H9 (cell line): ENCODE data around the gene IPP. TPM values are rescaled to one million over a fixed set of nuclear protein-coding genes. Genes with fewer than 3 reads are reported as not detected.

ENCODE experiments used
- DNase-seq: peaks from one replicate; pipeline ENCODE4 v3.0.0-alpha.2; 2017
- H2AFZ ChIP-seq: one replicate; pipeline ENCODE4 v1.6.1; 2013; ENCODE audit warnings: mild to moderate bottlenecking, low read length, control low read depth, moderate library complexity
- H2AK5ac ChIP-seq: 2 replicates; pipeline ENCODE4 v1.6.1; 2013; ENCODE audit warnings: low read length, control low read depth, mixed read lengths; ENCODE audit not compliant: insufficient read length
- H2BK120ac ChIP-seq: one replicate; pipeline ENCODE4 v1.6.1; 2013; ENCODE audit warnings: low read depth, mild to moderate bottlenecking, low read length, control low read depth, inconsistent platforms; ENCODE audit not compliant: poor library complexity, severe bottlenecking
- H2BK12ac ChIP-seq: 2 replicates; pipeline ENCODE4 v1.6.1; 2013; ENCODE audit warnings: low read length, control low read depth, mixed read lengths, low read depth; ENCODE audit not compliant: insufficient read length
- H2BK15ac ChIP-seq: 2 replicates; pipeline ENCODE4 v1.6.1; 2013; ENCODE audit warnings: low read depth, low read length, control low read depth
- H2BK20ac ChIP-seq: one replicate; pipeline ENCODE4 v1.6.1; 2013; ENCODE audit warnings: low read depth, mild to moderate bottlenecking, low read length, control low read depth, inconsistent platforms; ENCODE audit not compliant: poor library complexity, severe bottlenecking
- H2BK5ac ChIP-seq: 2 replicates; pipeline ENCODE4 v1.6.1; 2013; ENCODE audit warnings: low read length, control low read depth, mixed read lengths; ENCODE audit not compliant: insufficient read length
- H3K14ac ChIP-seq: 2 replicates; pipeline ENCODE4 v1.6.1; 2013; ENCODE audit warnings: low read length, control low read depth; ENCODE audit not compliant: insufficient read depth
- H3K18ac ChIP-seq: 2 replicates; pipeline ENCODE4 v1.6.1; 2013; ENCODE audit warnings: low read depth, mild to moderate bottlenecking, mixed read lengths, low read length, control low read depth; ENCODE audit not compliant: insufficient read length
- H3K23ac ChIP-seq: 2 replicates; pipeline ENCODE4 v1.6.1; 2013; ENCODE audit warnings: low read length, control low read depth, mixed read lengths, low read depth; ENCODE audit not compliant: insufficient read length
- H3K23me2 ChIP-seq: 2 replicates; pipeline ENCODE4 v1.6.1; 2013; ENCODE audit warnings: low read depth, mild to moderate bottlenecking, mixed read lengths, low read length, control low read depth; ENCODE audit not compliant: insufficient read length, poor library complexity, severe bottlenecking
- H3K27ac ChIP-seq: 2 replicates; pipeline ENCODE4 v1.5.1; 2013; ENCODE audit warnings: low read length, control low read depth, mixed read lengths, low read depth; ENCODE audit not compliant: insufficient read length
- H3K27me3 ChIP-seq: 2 replicates; pipeline ENCODE4 v1.6.1; 2013; ENCODE audit warnings: low read length, control low read depth, inconsistent platforms; ENCODE audit not compliant: insufficient read depth
- H3K4ac ChIP-seq: 2 replicates; pipeline ENCODE4 v1.6.1; 2013; ENCODE audit warnings: low read depth, mild to moderate bottlenecking, control low read depth, inconsistent platforms, low read length, moderate library complexity
- H3K4me1 ChIP-seq: 2 replicates; pipeline ENCODE4 v1.6.1; 2013; ENCODE audit warnings: low read length, control low read depth, inconsistent platforms; ENCODE audit not compliant: insufficient read depth
- H3K4me2 ChIP-seq: 2 replicates; pipeline ENCODE4 v1.6.1; 2013; ENCODE audit warnings: low read length, control low read depth, mixed read lengths; ENCODE audit not compliant: insufficient read length, insufficient read depth
- H3K56ac ChIP-seq: 2 replicates; pipeline ENCODE4 v1.6.1; 2013; ENCODE audit warnings: low read depth, mild to moderate bottlenecking, mixed read lengths, low read length, control low read depth; ENCODE audit not compliant: insufficient read length
- H3K79me1 ChIP-seq: 2 replicates; pipeline ENCODE4 v1.6.1; 2013; ENCODE audit warnings: low read depth, mild to moderate bottlenecking, moderate library complexity, low read length, control low read depth, inconsistent platforms; ENCODE audit not compliant: insufficient read depth, poor library complexity, severe bottlenecking
- H3K79me2 ChIP-seq: 2 replicates; pipeline ENCODE4 v1.6.1; 2013; ENCODE audit warnings: low read length, control low read depth, inconsistent platforms; ENCODE audit not compliant: insufficient read depth
- H3K9ac ChIP-seq: 2 replicates; pipeline ENCODE4 v1.6.1; 2013; ENCODE audit warnings: low read length, control low read depth, mixed read lengths; ENCODE audit not compliant: insufficient read length; ENCODE audit errors: extremely low read depth
- H3K9me3 ChIP-seq: one replicate; pipeline ENCODE4 v1.6.1; 2013; ENCODE audit warnings: low read depth, low read length, inconsistent platforms; ENCODE audit not compliant: control insufficient read depth
- H3T11ph ChIP-seq: one replicate; pipeline ENCODE4 v1.6.1; 2013; ENCODE audit warnings: mild to moderate bottlenecking, low read length, control low read depth, inconsistent platforms
- H4K20me1 ChIP-seq: one replicate; pipeline ENCODE4 v1.6.1; 2013; ENCODE audit not compliant: control insufficient read depth, insufficient read length, insufficient read depth
- H4K5ac ChIP-seq: 2 replicates; pipeline ENCODE4 v1.6.1; 2013; ENCODE audit warnings: low read depth, mild to moderate bottlenecking, mixed read lengths, low read length, control low read depth; ENCODE audit not compliant: insufficient read length
- H4K8ac ChIP-seq: replicated peaks from 2 replicates; pipeline ENCODE4 v1.6.1; 2013; ENCODE audit warnings: low read length, control low read depth, mixed read lengths, low read depth; ENCODE audit not compliant: insufficient read length
- H4K91ac ChIP-seq: 2 replicates; pipeline ENCODE4 v1.6.1; 2013; ENCODE audit warnings: low read depth, mild to moderate bottlenecking, moderate library complexity, mixed read lengths, low read length, control low read depth; ENCODE audit not compliant: insufficient read length
- H3K27ac Mint-ChIP-seq, 3 experiments: 2 replicates in 2 of 3; 3 replicates in 1 of 3; pipeline ENCODE4 v1.8.0; 2020 to 2021; ENCODE audit warnings: mixed read lengths in 3 of 3, mild to moderate bottlenecking in 1 of 3, moderate library complexity in 1 of 3
- H3K27me3 Mint-ChIP-seq: 2 replicates; pipeline ENCODE4 v1.8.0; 2021; ENCODE audit warnings: low read depth, mild to moderate bottlenecking, moderate library complexity, mixed read lengths
- H3K36me3 Mint-ChIP-seq, 3 experiments: 2 replicates in 2 of 3; 3 replicates in 1 of 3; pipeline ENCODE4 v1.8.0; 2020 to 2021; ENCODE audit warnings: low read depth in 3 of 3, mixed read lengths in 3 of 3; ENCODE audit not compliant: insufficient read depth in 1 of 3
- H3K4me1 Mint-ChIP-seq, 2 experiments: 2 replicates each; pipeline ENCODE4 v1.8.0; 2020; ENCODE audit warnings: mixed read lengths in 2 of 2
- H3K4me3 Mint-ChIP-seq, 2 experiments: 2 replicates in 1 of 2; 3 replicates in 1 of 2; pipeline ENCODE4 v1.8.0; 2020 to 2021; ENCODE audit warnings: mild to moderate bottlenecking in 2 of 2, mixed read lengths in 2 of 2, moderate library complexity in 1 of 2
- H3K9me3 Mint-ChIP-seq, 2 experiments: 2 replicates in 1 of 2; 3 replicates in 1 of 2; pipeline ENCODE4 v1.8.0; 2020; ENCODE audit warnings: mild to moderate bottlenecking in 2 of 2, mixed read lengths in 2 of 2, moderate library complexity in 1 of 2
- WGBS: extraction: QIAGEN DNeasy Blood & Tissue Kit; methylation state at CpG from one replicate; pipeline ENCODE4 v1.1.7; 2013; ENCODE audit warnings: missing lambda C conversion rate, low lambda C conversion rate, mixed read lengths; ENCODE audit not compliant: insufficient read length; ENCODE audit errors: extremely low coverage; 5-methylcytosine and 5-hydroxymethylcytosine counted together
- total RNA-seq: library from RNA; stranded (reverse); gene quantifications from 2 replicates; pipeline ENCODE4 v1.2.1, GENCODE V29; 2021
- TF ChIP-seq, protein P1 (sequence below): fragments of 200-600 bp; sonication (generic); conservative IDR thresholded peaks from 3 replicates; pipeline ENCODE4 v1.8.0; 2021; ENCODE audit warnings: antibody characterized with exemption, mild to moderate bottlenecking

Gene IPP
- total RNA-seq, 1 experiment from 2014 or later, result 6.3 TPM

DNA sequence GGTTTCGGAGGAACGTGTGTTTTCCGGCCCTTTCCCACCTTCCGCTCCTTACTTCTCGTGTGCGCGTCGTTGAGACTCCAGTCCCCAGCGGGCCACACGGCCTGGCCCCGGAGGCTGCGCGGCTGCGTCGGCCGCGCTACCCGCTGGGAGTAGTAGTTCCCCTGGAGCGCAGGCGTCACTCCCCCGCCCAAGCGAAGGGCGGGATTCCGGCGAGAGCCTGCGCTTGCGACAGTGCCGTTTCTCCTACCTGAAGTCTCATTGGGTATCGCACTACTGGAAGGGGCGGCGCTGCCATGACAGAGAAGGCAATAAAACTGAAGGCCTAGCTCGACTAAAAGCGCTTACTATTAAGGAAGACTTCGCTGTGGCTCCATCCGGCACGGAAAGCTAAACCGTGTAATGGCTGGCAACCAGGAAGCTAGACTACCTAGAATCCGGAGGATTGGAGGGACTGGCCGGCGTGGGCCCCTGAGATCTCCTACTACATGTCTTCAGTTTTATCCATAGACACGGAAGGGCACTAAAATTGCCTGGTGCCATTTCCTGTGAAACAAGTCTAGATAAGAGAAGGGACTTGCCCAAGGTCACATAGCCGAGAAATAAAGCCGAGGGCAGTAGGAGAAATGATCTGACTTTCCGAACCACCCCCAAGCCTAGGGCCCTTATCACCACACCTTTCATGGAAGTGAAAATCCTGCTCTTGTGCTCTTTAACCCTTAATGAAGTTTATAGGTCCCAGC lies 63.3 kb downstream of the IPP start:
- peak; percentile 98 for DNase-seq
- Histone ChIP-seq H4K5ac (no peak overlapping the region), H3K23me2 (peaks cover 10% of the 10 kb centered on the region), H2BK12ac (peak overlapping the region; percentile 17), H4K20me1 (no peaks in the 10 kb centered on the region), H3T11ph (no peak overlapping the region), H3K9ac (peak overlapping the region; percentile 88), H3K79me2 (peaks cover 27% of the 10 kb centered on the region; the same call in 1 of the 2 replicates), H2AFZ (no peak overlapping the region), H3K14ac (peak overlapping the region; percentile 65), H3K56ac (no peak overlapping the region), H4K8ac (no peak overlapping the region), H2BK15ac (no peak overlapping the region), H3K18ac (peak overlapping the region; percentile 78), H3K4me2 (peak overlapping the region; percentile 92), H3K79me1 (no peaks in the 10 kb centered on the region), H3K4ac (no peak overlapping the region), H2BK5ac (no peak overlapping the region), H3K23ac (no peak overlapping the region), H3K4me1 (peaks cover 2% of the 10 kb centered on the region; the same call in 1 of the 2 replicates), H2BK120ac (no peak overlapping the region), H3K27me3 (no peaks in the 10 kb centered on the region), H2BK20ac (no peak overlapping the region), H3K9me3 (no peaks in the 10 kb centered on the region), H2AK5ac (no peak overlapping the region), H4K91ac (no peak overlapping the region), H3K27ac (peak overlapping the region; percentile 84)
- peaks cover 2 to 23% (median 17%) of the 10 kb centered on the region in 3 experiments; a peak in 6 of 7 replicates for H3K36me3 Mint-ChIP-seq
- H3K27me3 Mint-ChIP-seq, result no peaks in the 10 kb centered on the region
- WGBS, result no CpG with 5 or more reads among the region's 44 CpGs
- H3K9me3 Mint-ChIP-seq, result peaks cover 0 to 2% of the 10 kb centered on the region in 2 experiments; a peak in 1 of 5 replicates
- H3K27ac Mint-ChIP-seq, result peak overlapping the region; percentile 99 to 100 (median 100)
- peaks cover 27 to 32% of the 10 kb centered on the region in 2 experiments for H3K4me1 Mint-ChIP-seq
- TF ChIP-seq, protein P1, sequence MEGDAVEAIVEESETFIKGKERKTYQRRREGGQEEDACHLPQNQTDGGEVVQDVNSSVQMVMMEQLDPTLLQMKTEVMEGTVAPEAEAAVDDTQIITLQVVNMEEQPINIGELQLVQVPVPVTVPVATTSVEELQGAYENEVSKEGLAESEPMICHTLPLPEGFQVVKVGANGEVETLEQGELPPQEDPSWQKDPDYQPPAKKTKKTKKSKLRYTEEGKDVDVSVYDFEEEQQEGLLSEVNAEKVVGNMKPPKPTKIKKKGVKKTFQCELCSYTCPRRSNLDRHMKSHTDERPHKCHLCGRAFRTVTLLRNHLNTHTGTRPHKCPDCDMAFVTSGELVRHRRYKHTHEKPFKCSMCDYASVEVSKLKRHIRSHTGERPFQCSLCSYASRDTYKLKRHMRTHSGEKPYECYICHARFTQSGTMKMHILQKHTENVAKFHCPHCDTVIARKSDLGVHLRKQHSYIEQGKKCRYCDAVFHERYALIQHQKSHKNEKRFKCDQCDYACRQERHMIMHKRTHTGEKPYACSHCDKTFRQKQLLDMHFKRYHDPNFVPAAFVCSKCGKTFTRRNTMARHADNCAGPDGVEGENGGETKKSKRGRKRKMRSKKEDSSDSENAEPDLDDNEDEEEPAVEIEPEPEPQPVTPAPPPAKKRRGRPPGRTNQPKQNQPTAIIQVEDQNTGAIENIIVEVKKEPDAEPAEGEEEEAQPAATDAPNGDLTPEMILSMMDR, result no peak
- peak overlapping the region; percentile 99 to 100 for H3K4me3 Mint-ChIP-seq
